Mesothelial cell of epicardium (in vitro differentiated cells): ENCODE data around the gene CAB39. TPM values are rescaled to one million over a fixed set of nuclear protein-coding genes. Genes with fewer than 3 reads are reported as not detected.

Experiments used
- DNase-seq, 2 experiments: peaks; one replicate each; pipeline ENCODE4 v3.0.0; 2021; ENCODE audit warnings: low spot score in 2 of 2; ENCODE audit not compliant: unreplicated experiment in 2 of 2
- H3K27ac Mint-ChIP-seq: 2 replicates; pipeline ENCODE4 v1.8.0; 2021; ENCODE audit warnings: mixed read lengths
- H3K27me3 Mint-ChIP-seq: 2 replicates; pipeline ENCODE4 v1.8.0; 2021; ENCODE audit warnings: low read depth, mixed read lengths
- H3K36me3 Mint-ChIP-seq: 2 replicates; pipeline ENCODE4 v1.8.0; 2021; ENCODE audit warnings: mixed read lengths
- H3K4me1 Mint-ChIP-seq: 2 replicates; pipeline ENCODE4 v1.8.0; 2021; ENCODE audit warnings: mixed read lengths
- H3K4me3 Mint-ChIP-seq: 2 replicates; pipeline ENCODE4 v1.8.0; 2021; ENCODE audit warnings: mild to moderate bottlenecking, moderate library complexity, mixed read lengths
- H3K9me3 Mint-ChIP-seq: 2 replicates; pipeline ENCODE4 v1.8.0; 2021; ENCODE audit warnings: mixed read lengths
- total RNA-seq: library from RNA; stranded (reverse); gene quantifications from 3 replicates; pipeline ENCODE4 v1.2.1, GENCODE V29; 2021
- TF ChIP-seq, protein P1 (sequence below): fragments of 200-600 bp; sonication (generic); IDR thresholded peaks from one replicate; pipeline ENCODE4 v1.5.0; 2021; ENCODE audit warnings: antibody characterized with exemption; ENCODE audit not compliant: unreplicated experiment

Gene CAB39
- total RNA-seq, 1 donor from 2014 or later = 41.7 TPM

DNA sequence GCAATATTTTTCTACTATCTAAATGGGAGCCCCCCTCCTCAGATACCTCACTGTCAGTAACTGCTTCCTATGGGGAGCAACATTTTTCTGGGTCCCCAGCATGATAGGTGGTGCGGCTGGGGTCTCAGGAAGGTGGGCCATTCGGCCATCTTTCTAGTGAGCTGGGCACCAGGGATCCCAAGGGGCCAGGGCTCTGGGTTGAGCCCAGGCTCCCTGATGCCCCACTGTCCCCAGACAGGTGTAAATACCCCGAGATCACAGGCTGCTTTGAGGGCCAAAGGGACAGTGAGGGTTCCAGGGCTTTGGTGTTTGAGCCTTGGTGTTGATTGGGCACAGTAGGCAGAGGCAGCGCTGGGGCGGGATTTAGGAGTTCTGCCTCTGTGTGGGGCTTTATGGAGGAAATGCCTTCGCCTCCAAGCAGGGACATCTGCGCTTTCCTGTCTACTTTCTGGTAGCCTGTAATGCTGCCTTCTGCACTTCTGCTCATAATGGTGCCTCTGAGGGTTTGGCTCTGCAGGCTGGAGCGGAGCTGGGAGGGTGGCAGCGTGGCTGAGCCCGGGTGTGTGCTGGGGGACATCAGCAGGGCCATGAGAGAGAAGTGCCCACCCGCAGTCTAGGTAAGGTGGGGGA lies 157.4 kb downstream of the CAB39 start:
- Mint-ChIP-seq H3K27ac (peak overlapping the region; percentile 98), H3K9me3 (no peaks in the 10 kb centered on the region)

More for the DNA sequence above, 157.4 kb downstream of the CAB39 start:
- H3K4me3 Mint-ChIP-seq = peak overlapping the region; percentile 55
- H3K36me3 Mint-ChIP-seq = peaks cover 4% of the 10 kb centered on the region
- H3K4me1 Mint-ChIP-seq = peaks cover 64% of the 10 kb centered on the region
- peak in 1 of 2 experiments; percentile 42 for DNase-seq
- H3K27me3 Mint-ChIP-seq = no peaks in the 10 kb centered on the region
- TF ChIP-seq, protein P1, sequence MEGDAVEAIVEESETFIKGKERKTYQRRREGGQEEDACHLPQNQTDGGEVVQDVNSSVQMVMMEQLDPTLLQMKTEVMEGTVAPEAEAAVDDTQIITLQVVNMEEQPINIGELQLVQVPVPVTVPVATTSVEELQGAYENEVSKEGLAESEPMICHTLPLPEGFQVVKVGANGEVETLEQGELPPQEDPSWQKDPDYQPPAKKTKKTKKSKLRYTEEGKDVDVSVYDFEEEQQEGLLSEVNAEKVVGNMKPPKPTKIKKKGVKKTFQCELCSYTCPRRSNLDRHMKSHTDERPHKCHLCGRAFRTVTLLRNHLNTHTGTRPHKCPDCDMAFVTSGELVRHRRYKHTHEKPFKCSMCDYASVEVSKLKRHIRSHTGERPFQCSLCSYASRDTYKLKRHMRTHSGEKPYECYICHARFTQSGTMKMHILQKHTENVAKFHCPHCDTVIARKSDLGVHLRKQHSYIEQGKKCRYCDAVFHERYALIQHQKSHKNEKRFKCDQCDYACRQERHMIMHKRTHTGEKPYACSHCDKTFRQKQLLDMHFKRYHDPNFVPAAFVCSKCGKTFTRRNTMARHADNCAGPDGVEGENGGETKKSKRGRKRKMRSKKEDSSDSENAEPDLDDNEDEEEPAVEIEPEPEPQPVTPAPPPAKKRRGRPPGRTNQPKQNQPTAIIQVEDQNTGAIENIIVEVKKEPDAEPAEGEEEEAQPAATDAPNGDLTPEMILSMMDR = no peak

Other genes with a start within 250 kb of the CAB39 start
- 269 to 275 TPM (median 270 TPM) in 3 replicates for gene ITM2C, start 152.1 kb downstream of the CAB39 start, total RNA-seq
- gene GPR55, start 212.4 kb downstream of the CAB39 start, total RNA-seq = not detected in 3 replicates